ENCODE measurements around the gene GSPT1.
"Not testable (repeated sequence)": the region's sequence is repeated elsewhere in the genome, so short reads cannot be mapped to it uniquely, and the experiment has no call there.

GSPT1 gene

GRCh38 chr16:11824362-11824761 is 91.4 kb downstream of the GSPT1 start:
- no peak overlapping the region for H3K4me3 ChIP-seq (replicated peaks; ENCODE audit: low read depth, low read length)
- DNase-seq (ENCODE audit: low read depth) = peak; percentile 10
- TF ChIP-seq, protein P1, sequence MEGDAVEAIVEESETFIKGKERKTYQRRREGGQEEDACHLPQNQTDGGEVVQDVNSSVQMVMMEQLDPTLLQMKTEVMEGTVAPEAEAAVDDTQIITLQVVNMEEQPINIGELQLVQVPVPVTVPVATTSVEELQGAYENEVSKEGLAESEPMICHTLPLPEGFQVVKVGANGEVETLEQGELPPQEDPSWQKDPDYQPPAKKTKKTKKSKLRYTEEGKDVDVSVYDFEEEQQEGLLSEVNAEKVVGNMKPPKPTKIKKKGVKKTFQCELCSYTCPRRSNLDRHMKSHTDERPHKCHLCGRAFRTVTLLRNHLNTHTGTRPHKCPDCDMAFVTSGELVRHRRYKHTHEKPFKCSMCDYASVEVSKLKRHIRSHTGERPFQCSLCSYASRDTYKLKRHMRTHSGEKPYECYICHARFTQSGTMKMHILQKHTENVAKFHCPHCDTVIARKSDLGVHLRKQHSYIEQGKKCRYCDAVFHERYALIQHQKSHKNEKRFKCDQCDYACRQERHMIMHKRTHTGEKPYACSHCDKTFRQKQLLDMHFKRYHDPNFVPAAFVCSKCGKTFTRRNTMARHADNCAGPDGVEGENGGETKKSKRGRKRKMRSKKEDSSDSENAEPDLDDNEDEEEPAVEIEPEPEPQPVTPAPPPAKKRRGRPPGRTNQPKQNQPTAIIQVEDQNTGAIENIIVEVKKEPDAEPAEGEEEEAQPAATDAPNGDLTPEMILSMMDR (IDR thresholded peaks at IDR 0.05; ENCODE audit: low read length, missing control alignments) = no peak

GRCh38 chr16:11823645-11824044 is 92.1 kb downstream of the GSPT1 start:
- H3K4me3 ChIP-seq (replicated peaks; ENCODE audit: low read depth, low read length); DNase-seq (ENCODE audit: low read depth): not testable (repeated sequence)

- TF ChIP-seq, protein P1 (IDR thresholded peaks at IDR 0.05; ENCODE audit: low read length, missing control alignments) = no peak
- no peak overlapping the region for H3K4me3 ChIP-seq (replicated peaks; ENCODE audit: low read depth, low read length)
- DNase-seq (ENCODE audit: low read depth) = no peak
Observed at GRCh38 chr16:11819798-11820197, 96.0 kb downstream of the GSPT1 start.

- not testable (repeated sequence) for H3K4me3 ChIP-seq (replicated peaks; ENCODE audit: low read depth, low read length); DNase-seq (ENCODE audit: low read depth)
Observed at GRCh38 chr16:11818970-11819369, 96.8 kb downstream of the GSPT1 start.
